ENCODE results near the gene TFIP11.

TFIP11 gene

GRCh38 chr22:26477341-26477731 is 34.9 kb downstream of the TFIP11 start:
- ATAC-seq = no peak

GRCh38 chr22:26476705-26477340 is 35.5 kb downstream of the TFIP11 start:
- no peak for ATAC-seq

GRCh38 chr22:26474682-26475081 is 37.6 kb downstream of the TFIP11 start:
- ATAC-seq = no peak

GRCh38 chr22:26471522-26471921 is 40.8 kb downstream of the TFIP11 start:
- no peak for ATAC-seq

GRCh38 chr22:26470807-26471206 is 41.5 kb downstream of the TFIP11 start:
- no peak for ATAC-seq

- ATAC-seq = no peak
Observed at GRCh38 chr22:26466196-26466595, 46.1 kb downstream of the TFIP11 start.

GRCh38 chr22:26464312-26464711 is 48.0 kb downstream of the TFIP11 start:
- no peak for ATAC-seq

- no peak for ATAC-seq
Observed at GRCh38 chr22:26463688-26464087, 48.6 kb downstream of the TFIP11 start.

- ATAC-seq = no peak
Observed at GRCh38 chr22:26463101-26463661, 49.1 kb downstream of the TFIP11 start.

- no peak for ATAC-seq
Observed at GRCh38 chr22:26462641-26463040, 49.6 kb downstream of the TFIP11 start.

- no peak for ATAC-seq
Observed at GRCh38 chr22:26462051-26462450, 50.2 kb downstream of the TFIP11 start.

- ATAC-seq = peak in 1 of 2 donors; percentile 30
Observed at GRCh38 chr22:26461188-26461810, 51.0 kb downstream of the TFIP11 start.

GRCh38 chr22:26460202-26460601 is 52.1 kb downstream of the TFIP11 start:
- no peak for ATAC-seq

GRCh38 chr22:26457661-26458272 is 54.5 kb downstream of the TFIP11 start:
- no peak for ATAC-seq

GRCh38 chr22:26453812-26454500 is 58.3 kb downstream of the TFIP11 start:
- ATAC-seq = no peak

- no peak for ATAC-seq
Observed at GRCh38 chr22:26453216-26453615, 59.1 kb downstream of the TFIP11 start.

- ATAC-seq = no peak
Observed at GRCh38 chr22:26452236-26453016, 59.8 kb downstream of the TFIP11 start.

GRCh38 chr22:26450453-26451185 is 61.7 kb downstream of the TFIP11 start:
- ATAC-seq = no peak

GRCh38 chr22:26448941-26449340 is 63.3 kb downstream of the TFIP11 start:
- no peak for ATAC-seq

- no peak for ATAC-seq
Observed at GRCh38 chr22:26448334-26448733, 63.9 kb downstream of the TFIP11 start.

GRCh38 chr22:26447584-26448329 is 64.5 kb downstream of the TFIP11 start:
- ATAC-seq = no peak

Data from activated CD4-positive, CD25-positive, alpha-beta regulatory T cell treated with anti-CD3 and anti-CD28 coated beads, Interleukin-2, amount 50 U/mL, for 24 hours (primary cell).